GM23338 (cell line): ENCODE measurements around the gene ZNF385C. TPM values are rescaled to one million over a fixed set of nuclear protein-coding genes. Genes with fewer than 3 reads are reported as not detected.

ENCODE experiments used
- ATAC-seq: fragments of 200-7000 bp; cut with Tn5 transposase; 3 replicates; pipeline ENCODE4 v1.9.1; 2020
- DNase-seq: peaks from one replicate; pipeline ENCODE4 v3.0.0-alpha.2; 2015; ENCODE audit warnings: low spot score
- H2AFZ ChIP-seq: fragments of 200-600 bp; sonication (generic); 2 replicates; pipeline ENCODE4 v1.8.0; 2016; ENCODE audit warnings: antibody characterized with exemption, mild to moderate bottlenecking, moderate library complexity
- H3F3A ChIP-seq: fragments of 200-600 bp; sonication (generic); replicated peaks from 2 replicates; pipeline ENCODE4 v1.8.0; 2017; ENCODE audit warnings: antibody characterized with exemption, mixed run types, low read depth
- H3K27ac ChIP-seq: fragments of 200-600 bp; sonication (generic); 2 replicates; pipeline ENCODE4 v1.6.1; 2016; ENCODE audit warnings: low read depth
- H3K27me3 ChIP-seq: fragments of 200-600 bp; sonication (generic); 2 replicates; pipeline ENCODE4 v1.8.0; 2016; ENCODE audit warnings: mild to moderate bottlenecking, mixed run types, moderate library complexity; ENCODE audit not compliant: insufficient read depth
- H3K36me3 ChIP-seq: fragments of 200-600 bp; sonication (generic); 2 replicates; pipeline ENCODE4 v1.8.0; 2016; ENCODE audit warnings: mild to moderate bottlenecking; ENCODE audit not compliant: insufficient read depth
- H3K4me1 ChIP-seq: fragments of 200-600 bp; sonication (generic); 2 replicates; pipeline ENCODE4 v1.8.0; 2016; ENCODE audit warnings: mild to moderate bottlenecking, moderate library complexity; ENCODE audit not compliant: insufficient read depth
- H3K4me2 ChIP-seq: fragments of 200-600 bp; sonication (generic); 2 replicates; pipeline ENCODE4 v1.7.1; 2017; ENCODE audit warnings: mixed run types
- H3K4me3 ChIP-seq: fragments of 200-600 bp; sonication (generic); 2 replicates; pipeline ENCODE4 v1.6.1; 2016; ENCODE audit warnings: mixed run types
- H3K79me2 ChIP-seq: fragments of 200-600 bp; sonication (generic); replicated peaks from 2 replicates; pipeline ENCODE4 v1.8.0; 2017; ENCODE audit warnings: mild to moderate bottlenecking; ENCODE audit not compliant: insufficient read depth
- H3K9me2 ChIP-seq: fragments of 200-600 bp; sonication (generic); 2 replicates; pipeline ENCODE4 v1.8.0; 2017; ENCODE audit not compliant: insufficient read depth
- H4K20me1 ChIP-seq: fragments of 200-600 bp; sonication (generic); replicated peaks from 2 replicates; pipeline ENCODE4 v1.8.0; 2017; ENCODE audit warnings: mild to moderate bottlenecking; ENCODE audit not compliant: insufficient read depth
- H3K27ac Mint-ChIP-seq: 2 replicates; pipeline ENCODE4 v1.8.0; 2020; ENCODE audit warnings: inconsistent platforms, mild to moderate bottlenecking, moderate library complexity, mixed read lengths
- H3K27me3 Mint-ChIP-seq: 3 replicates; pipeline ENCODE4 v1.8.0; 2022; ENCODE audit warnings: low read depth, mild to moderate bottlenecking, moderate library complexity, mixed read lengths, inconsistent platforms; ENCODE audit not compliant: insufficient read depth, poor library complexity
- H3K36me3 Mint-ChIP-seq: 3 replicates; pipeline ENCODE4 v1.8.0; 2021; ENCODE audit warnings: low read depth, mild to moderate bottlenecking, inconsistent platforms, moderate library complexity, mixed read lengths
- H3K4me1 Mint-ChIP-seq: 3 replicates; pipeline ENCODE4 v1.8.0; 2020; ENCODE audit warnings: mild to moderate bottlenecking, inconsistent platforms, mixed read lengths
- H3K4me3 Mint-ChIP-seq: 3 replicates; pipeline ENCODE4 v1.8.0; 2021; ENCODE audit warnings: moderate library complexity, mild to moderate bottlenecking, inconsistent platforms, mixed read lengths
- H3K9me3 Mint-ChIP-seq: 3 replicates; pipeline ENCODE4 v1.8.0; 2020; ENCODE audit warnings: moderate library complexity, mild to moderate bottlenecking, inconsistent platforms, mixed read lengths
- CREB1 ChIP-seq: fragments of 250-450 bp; sonication (Bioruptor Pico); IDR thresholded peaks from 2 replicates; pipeline ENCODE4 v1.5.0; 2020; ENCODE audit warnings: low read depth, mild to moderate bottlenecking, moderate library complexity
- ETS1 ChIP-seq: IDR thresholded peaks from 2 replicates; pipeline ENCODE4 v1.6.1; 2016; ENCODE audit warnings: antibody characterized with exemption
- EZH2 ChIP-seq: fragments of 200-600 bp; sonication (generic); IDR thresholded peaks from one replicate; pipeline ENCODE4 v1.8.0; 2017; ENCODE audit warnings: antibody characterized with exemption, mild to moderate bottlenecking, low read depth; ENCODE audit not compliant: unreplicated experiment
- EZH2phosphoT487 ChIP-seq: fragments of 200-600 bp; sonication (generic); IDR thresholded peaks from one replicate; pipeline ENCODE4 v1.8.1; 2018; ENCODE audit warnings: antibody characterized with exemption; ENCODE audit not compliant: unreplicated experiment
- JUNB ChIP-seq: IDR thresholded peaks from one replicate; pipeline ENCODE4 v1.6.1; 2016; ENCODE audit warnings: antibody characterized with exemption; ENCODE audit not compliant: unreplicated experiment
- NANOG ChIP-seq: IDR thresholded peaks from 2 replicates; pipeline ENCODE4 v1.6.1; 2016; ENCODE audit warnings: antibody characterized with exemption, borderline replicate concordance
- POLR2AphosphoS5 ChIP-seq: IDR thresholded peaks from 2 replicates; pipeline ENCODE4 v1.6.1; 2016; ENCODE audit warnings: antibody characterized with exemption, low read depth
- STAT1 ChIP-seq: IDR thresholded peaks from one replicate; pipeline ENCODE4 v1.6.1; 2016; ENCODE audit warnings: antibody characterized with exemption; ENCODE audit not compliant: unreplicated experiment
- ZNF114 ChIP-seq: fragments of 250-450 bp; sonication (Bioruptor Pico); IDR thresholded peaks from 2 replicates; pipeline ENCODE4 v1.5.0; 2020; ENCODE audit warnings: mild to moderate bottlenecking, moderate library complexity
- ZNF331 ChIP-seq: fragments of 250-450 bp; sonication (Bioruptor Pico); IDR thresholded peaks from 2 replicates; pipeline ENCODE4 v1.5.0; 2020; ENCODE audit warnings: low read depth, mild to moderate bottlenecking, moderate library complexity
- polyA plus RNA-seq: library from polyadenylated mRNA; unstranded; fragments of >200 nt; fragmentation: Nextera tagmentation; extraction: Ambion mirVana; gene quantifications from 2 replicates; pipeline ENCODE4 v1.2.1, GENCODE V29; 2016
- total RNA-seq: library from RNA; depleted of rRNA; stranded (reverse); fragments of >200 nt; shearing (Covaris generic); gene quantifications from 2 replicates; pipeline ENCODE4 v1.2.3, GENCODE V29; 2014
- TF ChIP-seq, protein P1 (sequence below): IDR thresholded peaks from one replicate; pipeline ENCODE4 v1.6.1; 2018; ENCODE audit warnings: antibody characterized with exemption; ENCODE audit not compliant: unreplicated experiment
- TF ChIP-seq, protein P2 (sequence below), 2 experiments: fragments of 200-600 bp in 1 of 2; sonication (generic) in 1 of 2; conservative IDR thresholded peaks; 2 replicates each; pipeline versions ENCODE4 v1.5.1 to v1.6.1; 2016 to 2017; ENCODE audit warnings: antibody characterized with exemption in 2 of 2, low read depth in 2 of 2, mild to moderate bottlenecking in 2 of 2, moderate library complexity in 1 of 2
- TF ChIP-seq, protein P3 (sequence below): fragments of 250-450 bp; sonication (Bioruptor Pico); IDR thresholded peaks from 2 replicates; pipeline ENCODE4 v1.5.0; 2020; ENCODE audit warnings: mild to moderate bottlenecking, moderate library complexity

The ZNF385C gene
- total and polyA plus RNA-seq, 2 experiments from 2014 or later, result 1.9 to 3.1 TPM

DNA sequence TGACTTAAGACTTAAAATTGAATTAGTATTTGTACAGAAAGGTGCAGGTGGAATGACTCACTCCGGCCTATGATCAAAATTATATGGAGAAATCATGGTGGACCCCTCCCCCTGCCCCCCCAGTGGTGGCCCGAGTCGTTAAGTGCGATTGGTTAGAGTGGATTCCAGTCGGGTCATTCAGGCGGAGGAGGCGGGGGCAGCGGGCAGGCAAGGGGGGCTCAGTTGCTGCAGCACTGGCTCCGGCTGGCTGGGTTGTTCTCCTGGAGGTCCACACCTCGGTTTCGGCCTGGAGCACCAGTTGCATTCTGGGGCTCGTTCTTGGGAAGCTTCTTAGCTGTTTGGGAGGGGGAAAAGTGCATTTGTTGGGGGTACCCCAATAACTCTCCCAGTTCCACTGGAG lies 27.3 kb upstream of the ZNF385C start:
- no peak overlapping the region for H3K27ac ChIP-seq
- H3K9me2 ChIP-seq, result no peaks in the 10 kb centered on the region
- TF ChIP-seq EZH2 (no peak), ZNF114 (CRISPR knock-in tag) (no peak), ETS1 (no peak), POLR2AphosphoS5 (no peak), ZNF331 (CRISPR knock-in tag) (no peak), NANOG (no peak), EZH2phosphoT487 (no peak), CREB1 (CRISPR knock-in tag) (no peak), JUNB (no peak), STAT1 (no peak)
- TF ChIP-seq, protein P1, sequence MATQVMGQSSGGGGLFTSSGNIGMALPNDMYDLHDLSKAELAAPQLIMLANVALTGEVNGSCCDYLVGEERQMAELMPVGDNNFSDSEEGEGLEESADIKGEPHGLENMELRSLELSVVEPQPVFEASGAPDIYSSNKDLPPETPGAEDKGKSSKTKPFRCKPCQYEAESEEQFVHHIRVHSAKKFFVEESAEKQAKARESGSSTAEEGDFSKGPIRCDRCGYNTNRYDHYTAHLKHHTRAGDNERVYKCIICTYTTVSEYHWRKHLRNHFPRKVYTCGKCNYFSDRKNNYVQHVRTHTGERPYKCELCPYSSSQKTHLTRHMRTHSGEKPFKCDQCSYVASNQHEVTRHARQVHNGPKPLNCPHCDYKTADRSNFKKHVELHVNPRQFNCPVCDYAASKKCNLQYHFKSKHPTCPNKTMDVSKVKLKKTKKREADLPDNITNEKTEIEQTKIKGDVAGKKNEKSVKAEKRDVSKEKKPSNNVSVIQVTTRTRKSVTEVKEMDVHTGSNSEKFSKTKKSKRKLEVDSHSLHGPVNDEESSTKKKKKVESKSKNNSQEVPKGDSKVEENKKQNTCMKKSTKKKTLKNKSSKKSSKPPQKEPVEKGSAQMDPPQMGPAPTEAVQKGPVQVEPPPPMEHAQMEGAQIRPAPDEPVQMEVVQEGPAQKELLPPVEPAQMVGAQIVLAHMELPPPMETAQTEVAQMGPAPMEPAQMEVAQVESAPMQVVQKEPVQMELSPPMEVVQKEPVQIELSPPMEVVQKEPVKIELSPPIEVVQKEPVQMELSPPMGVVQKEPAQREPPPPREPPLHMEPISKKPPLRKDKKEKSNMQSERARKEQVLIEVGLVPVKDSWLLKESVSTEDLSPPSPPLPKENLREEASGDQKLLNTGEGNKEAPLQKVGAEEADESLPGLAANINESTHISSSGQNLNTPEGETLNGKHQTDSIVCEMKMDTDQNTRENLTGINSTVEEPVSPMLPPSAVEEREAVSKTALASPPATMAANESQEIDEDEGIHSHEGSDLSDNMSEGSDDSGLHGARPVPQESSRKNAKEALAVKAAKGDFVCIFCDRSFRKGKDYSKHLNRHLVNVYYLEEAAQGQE, result no peak
- TF ChIP-seq, protein P2, sequence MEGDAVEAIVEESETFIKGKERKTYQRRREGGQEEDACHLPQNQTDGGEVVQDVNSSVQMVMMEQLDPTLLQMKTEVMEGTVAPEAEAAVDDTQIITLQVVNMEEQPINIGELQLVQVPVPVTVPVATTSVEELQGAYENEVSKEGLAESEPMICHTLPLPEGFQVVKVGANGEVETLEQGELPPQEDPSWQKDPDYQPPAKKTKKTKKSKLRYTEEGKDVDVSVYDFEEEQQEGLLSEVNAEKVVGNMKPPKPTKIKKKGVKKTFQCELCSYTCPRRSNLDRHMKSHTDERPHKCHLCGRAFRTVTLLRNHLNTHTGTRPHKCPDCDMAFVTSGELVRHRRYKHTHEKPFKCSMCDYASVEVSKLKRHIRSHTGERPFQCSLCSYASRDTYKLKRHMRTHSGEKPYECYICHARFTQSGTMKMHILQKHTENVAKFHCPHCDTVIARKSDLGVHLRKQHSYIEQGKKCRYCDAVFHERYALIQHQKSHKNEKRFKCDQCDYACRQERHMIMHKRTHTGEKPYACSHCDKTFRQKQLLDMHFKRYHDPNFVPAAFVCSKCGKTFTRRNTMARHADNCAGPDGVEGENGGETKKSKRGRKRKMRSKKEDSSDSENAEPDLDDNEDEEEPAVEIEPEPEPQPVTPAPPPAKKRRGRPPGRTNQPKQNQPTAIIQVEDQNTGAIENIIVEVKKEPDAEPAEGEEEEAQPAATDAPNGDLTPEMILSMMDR (conservative IDR thresholded peaks at IDR 0.05; ENCODE audit: low read depth in 2 of 2), result no peak
- TF ChIP-seq, protein P3, sequence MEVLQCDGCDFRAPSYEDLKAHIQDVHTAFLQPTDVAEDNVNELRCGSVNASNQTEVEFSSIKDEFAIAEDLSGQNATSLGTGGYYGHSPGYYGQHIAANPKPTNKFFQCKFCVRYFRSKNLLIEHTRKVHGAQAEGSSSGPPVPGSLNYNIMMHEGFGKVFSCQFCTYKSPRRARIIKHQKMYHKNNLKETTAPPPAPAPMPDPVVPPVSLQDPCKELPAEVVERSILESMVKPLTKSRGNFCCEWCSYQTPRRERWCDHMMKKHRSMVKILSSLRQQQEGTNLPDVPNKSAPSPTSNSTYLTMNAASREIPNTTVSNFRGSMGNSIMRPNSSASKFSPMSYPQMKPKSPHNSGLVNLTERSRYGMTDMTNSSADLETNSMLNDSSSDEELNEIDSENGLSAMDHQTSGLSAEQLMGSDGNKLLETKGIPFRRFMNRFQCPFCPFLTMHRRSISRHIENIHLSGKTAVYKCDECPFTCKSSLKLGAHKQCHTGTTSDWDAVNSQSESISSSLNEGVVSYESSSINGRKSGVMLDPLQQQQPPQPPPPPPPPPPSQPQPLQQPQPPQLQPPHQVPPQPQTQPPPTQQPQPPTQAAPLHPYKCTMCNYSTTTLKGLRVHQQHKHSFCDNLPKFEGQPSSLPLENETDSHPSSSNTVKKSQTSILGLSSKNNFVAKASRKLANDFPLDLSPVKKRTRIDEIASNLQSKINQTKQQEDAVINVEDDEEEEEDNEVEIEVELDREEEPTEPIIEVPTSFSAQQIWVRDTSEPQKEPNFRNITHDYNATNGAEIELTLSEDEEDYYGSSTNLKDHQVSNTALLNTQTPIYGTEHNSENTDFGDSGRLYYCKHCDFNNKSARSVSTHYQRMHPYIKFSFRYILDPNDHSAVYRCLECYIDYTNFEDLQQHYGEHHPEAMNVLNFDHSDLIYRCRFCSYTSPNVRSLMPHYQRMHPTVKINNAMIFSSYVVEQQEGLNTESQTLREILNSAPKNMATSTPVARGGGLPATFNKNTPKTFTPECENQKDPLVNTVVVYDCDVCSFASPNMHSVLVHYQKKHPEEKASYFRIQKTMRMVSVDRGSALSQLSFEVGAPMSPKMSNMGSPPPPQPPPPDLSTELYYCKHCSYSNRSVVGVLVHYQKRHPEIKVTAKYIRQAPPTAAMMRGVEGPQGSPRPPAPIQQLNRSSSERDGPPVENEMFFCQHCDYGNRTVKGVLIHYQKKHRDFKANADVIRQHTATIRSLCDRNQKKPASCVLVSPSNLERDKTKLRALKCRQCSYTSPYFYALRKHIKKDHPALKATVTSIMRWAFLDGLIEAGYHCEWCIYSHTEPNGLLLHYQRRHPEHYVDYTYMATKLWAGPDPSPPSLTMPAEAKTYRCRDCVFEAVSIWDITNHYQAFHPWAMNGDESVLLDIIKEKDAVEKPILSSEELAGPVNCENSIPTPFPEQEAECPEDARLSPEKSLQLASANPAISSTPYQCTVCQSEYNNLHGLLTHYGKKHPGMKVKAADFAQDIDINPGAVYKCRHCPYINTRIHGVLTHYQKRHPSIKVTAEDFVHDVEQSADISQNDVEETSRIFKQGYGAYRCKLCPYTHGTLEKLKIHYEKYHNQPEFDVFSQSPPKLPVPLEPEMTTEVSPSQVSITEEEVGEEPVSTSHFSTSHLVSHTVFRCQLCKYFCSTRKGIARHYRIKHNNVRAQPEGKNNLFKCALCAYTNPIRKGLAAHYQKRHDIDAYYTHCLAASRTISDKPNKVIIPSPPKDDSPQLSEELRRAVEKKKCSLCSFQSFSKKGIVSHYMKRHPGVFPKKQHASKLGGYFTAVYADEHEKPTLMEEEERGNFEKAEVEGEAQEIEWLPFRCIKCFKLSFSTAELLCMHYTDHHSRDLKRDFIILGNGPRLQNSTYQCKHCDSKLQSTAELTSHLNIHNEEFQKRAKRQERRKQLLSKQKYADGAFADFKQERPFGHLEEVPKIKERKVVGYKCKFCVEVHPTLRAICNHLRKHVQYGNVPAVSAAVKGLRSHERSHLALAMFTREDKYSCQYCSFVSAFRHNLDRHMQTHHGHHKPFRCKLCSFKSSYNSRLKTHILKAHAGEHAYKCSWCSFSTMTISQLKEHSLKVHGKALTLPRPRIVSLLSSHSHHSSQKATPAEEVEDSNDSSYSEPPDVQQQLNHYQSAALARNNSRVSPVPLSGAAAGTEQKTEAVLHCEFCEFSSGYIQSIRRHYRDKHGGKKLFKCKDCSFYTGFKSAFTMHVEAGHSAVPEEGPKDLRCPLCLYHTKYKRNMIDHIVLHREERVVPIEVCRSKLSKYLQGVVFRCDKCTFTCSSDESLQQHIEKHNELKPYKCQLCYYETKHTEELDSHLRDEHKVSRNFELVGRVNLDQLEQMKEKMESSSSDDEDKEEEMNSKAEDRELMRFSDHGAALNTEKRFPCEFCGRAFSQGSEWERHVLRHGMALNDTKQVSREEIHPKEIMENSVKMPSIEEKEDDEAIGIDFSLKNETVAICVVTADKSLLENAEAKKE (CRISPR knock-in tag), result no peak
- no peaks in the 10 kb centered on the region; the same call in 2 of the 3 replicates for H3K9me3 Mint-ChIP-seq
- H3K79me2 ChIP-seq, result 0 out of 2 replicates have a peak, but pooled peaks cover under 1% of the 10 kb centered on the region
- ATAC-seq (no peak), DNase-seq (no peak)
- peaks cover 58% of the 10 kb centered on the region for H3K36me3 Mint-ChIP-seq
- H3K27ac Mint-ChIP-seq, result no peak overlapping the region
- no peak overlapping the region for H3K4me2 ChIP-seq
- H3F3A ChIP-seq, result peaks cover 8% of the 10 kb centered on the region; the same call in 1 of the 2 replicates
- peaks cover 20% of the 10 kb centered on the region for H3K4me1 Mint-ChIP-seq
- peaks cover 14% of the 10 kb centered on the region; the same call in 1 of the 2 replicates for H3K4me1 ChIP-seq
- H3K4me3 ChIP-seq, result no peak overlapping the region
- H2AFZ ChIP-seq, result no peak overlapping the region
- H3K27me3 ChIP-seq, result no peaks in the 10 kb centered on the region
- no peaks in the 10 kb centered on the region for H4K20me1 ChIP-seq
- H3K4me3 Mint-ChIP-seq, result no peak overlapping the region
- peaks cover 22% of the 10 kb centered on the region for H3K27me3 Mint-ChIP-seq
- peaks cover 3% of the 10 kb centered on the region; the same call in 1 of the 2 replicates for H3K36me3 ChIP-seq
